DMS114 treated with DMSO at 0.1 percent for 48 hours (cell line): ENCODE data around the gene ZWINT.

Experiments
- DNase-seq: peaks from one replicate; lab custom pipeline; 2025; ENCODE audit not compliant: unreplicated experiment; lab: John Stamatoyannopoulos, UW

The ZWINT gene, protein sequence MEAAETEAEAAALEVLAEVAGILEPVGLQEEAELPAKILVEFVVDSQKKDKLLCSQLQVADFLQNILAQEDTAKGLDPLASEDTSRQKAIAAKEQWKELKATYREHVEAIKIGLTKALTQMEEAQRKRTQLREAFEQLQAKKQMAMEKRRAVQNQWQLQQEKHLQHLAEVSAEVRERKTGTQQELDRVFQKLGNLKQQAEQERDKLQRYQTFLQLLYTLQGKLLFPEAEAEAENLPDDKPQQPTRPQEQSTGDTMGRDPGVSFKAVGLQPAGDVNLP

DNA sequence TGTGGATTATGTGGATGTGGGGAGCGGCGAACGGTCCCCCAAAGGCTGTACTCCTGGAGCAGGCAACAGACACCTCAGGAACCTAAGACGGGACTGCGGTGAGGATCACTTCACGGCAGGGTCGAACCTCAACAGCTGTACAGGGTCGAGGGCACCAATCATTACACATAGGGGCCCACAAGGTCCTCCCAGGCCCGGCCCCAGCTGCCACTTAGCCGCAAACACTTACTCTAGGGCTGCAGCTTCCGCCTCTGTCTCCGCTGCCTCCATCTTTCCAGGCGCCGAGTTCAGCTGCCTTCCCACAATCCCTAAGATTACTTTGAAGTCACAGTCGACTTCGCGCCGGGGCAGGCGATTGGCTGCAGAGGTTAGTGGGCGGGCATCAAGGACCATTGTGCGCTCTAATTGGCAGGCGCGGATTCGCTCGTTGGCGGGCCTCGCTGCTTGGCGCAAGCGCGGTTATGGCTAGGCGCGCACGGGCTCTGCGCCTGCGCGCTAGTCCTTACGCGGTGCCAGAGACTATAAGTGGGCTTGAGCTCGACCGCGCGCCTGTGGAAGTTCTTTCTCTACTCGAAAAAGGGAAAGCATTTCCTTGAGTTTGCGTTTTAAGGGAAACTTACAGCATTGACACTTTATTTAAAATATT lies at the start of gene ZWINT:
Gene ZWINT, minus strand, starts transcription at position 293 of the 646 bp plus-strand sequence. Its CDS starts 23 bp downstream, at position 270.
- peak; percentile 97 for DNase-seq

DNA sequence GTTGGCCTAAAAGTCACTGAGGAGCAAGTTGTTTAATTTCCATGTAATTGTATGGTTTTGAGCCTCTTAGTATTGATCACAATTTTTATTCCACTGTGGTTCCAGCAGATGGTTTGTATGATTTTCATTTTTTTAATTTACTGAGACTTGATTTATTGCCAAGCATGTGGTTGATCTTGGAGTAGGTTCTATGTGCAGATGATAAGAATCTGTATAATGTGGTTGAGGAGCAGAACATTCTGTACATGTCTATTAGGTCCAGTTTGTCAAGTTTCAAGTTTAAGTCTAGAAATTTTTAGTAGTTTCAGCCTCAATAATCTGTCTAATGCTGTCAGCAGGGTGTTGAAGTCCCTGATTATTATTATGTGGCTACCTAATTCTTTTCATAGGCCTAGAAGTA lies 22.7 kb upstream of the ZWINT start:
- no peak for DNase-seq

DNA sequence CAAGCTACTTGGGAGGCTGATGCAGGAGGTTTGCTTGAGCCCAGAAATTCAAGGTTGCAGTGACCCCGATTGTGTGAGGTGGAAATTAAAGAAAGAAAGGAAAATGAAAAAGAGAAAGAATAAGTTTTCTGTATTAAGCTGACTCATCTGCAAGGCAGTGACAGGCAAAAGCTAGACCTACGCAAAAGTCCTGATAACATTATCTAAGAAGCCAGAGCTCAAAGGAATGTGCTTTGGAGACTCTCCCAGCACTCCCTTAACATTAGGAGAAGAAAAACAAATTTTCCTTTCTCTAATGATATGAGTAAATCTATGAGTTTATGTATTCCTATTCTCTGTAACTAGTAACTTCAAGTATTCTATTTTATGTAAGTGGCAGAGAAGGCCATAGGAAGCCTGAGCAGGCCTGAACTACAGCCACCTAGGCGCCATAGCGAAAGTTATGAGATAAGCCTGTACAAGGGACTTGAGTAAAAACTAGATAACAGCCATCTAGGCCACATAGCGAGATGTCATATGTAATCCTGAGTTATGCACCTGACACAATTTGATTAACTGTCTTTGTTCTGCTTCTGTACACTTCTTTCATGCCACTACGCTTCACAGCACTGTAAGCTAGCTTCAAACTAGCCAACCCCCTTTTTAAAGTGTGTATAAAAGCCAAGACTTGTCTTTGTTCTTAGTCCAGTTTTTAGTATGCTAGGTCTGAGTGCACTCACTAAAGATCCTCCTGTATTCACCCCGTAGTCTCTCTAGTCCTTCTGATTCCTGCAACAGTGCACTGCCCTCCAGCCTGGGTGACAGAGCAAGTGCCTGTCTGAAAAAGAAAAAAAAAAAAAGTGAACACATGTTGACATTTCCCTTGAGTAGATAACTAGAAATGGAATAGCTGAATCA lies 9.4 kb upstream of the ZWINT start:
- DNase-seq = no peak

DNA sequence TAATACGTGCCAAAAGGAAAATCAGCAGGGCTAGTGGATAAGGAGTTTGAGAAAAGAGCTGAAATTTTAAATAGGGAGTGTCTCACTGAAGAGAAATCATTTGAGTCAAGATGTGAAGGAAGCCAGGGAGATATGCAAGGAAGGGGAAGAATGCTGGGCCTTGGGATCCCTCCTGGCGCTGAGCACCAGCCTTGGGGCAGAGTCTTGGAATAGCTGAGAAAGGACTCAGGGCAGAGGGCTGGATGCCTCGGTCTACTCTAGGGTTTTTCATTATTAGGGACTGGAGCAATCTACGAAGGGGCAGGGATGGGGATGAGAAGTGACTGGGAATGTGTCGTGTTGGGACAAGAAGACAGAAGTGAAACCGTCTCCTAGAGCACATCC lies 484 bp downstream of the ZWINT start:
- DNase-seq = no peak

DNA sequence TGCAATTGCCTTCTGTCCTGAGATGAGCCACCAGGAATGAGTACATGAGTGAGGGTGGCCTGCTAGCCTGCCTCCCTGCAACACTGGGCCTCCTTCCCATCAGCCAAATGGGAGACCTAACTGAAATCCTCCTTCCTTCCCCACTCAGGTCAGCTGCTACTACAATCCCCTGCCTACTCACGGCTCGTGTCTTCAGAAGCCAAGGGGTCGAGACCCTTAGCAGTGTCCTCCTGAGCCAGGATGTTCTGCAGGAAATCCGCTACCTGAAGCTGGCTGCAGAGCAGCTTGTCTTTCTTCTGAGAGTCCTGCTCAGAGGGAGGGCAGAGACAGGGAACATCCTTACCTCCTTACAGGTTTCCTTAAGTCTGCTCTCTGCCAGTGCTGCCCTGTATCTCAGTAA lies 1.2 kb downstream of the ZWINT start:
- DNase-seq = no peak

DNA sequence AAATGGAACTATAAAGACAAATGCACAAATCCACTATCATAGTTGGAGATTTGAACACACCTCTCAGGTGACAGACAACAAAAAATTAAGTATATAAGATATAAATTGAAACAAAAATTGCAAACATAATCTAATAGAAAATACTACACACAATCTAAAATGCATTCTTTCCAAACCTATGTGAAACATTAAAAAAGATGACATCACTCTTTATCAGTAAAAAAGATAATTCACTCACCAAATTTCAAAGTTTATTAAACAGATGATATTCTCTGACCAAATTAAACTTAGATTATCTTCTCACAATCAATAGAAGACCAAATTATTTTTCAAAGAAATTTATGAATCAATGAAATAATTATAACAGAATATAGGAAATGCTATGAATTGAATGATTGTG lies 4.0 kb downstream of the ZWINT start:
- DNase-seq = no peak

DNA sequence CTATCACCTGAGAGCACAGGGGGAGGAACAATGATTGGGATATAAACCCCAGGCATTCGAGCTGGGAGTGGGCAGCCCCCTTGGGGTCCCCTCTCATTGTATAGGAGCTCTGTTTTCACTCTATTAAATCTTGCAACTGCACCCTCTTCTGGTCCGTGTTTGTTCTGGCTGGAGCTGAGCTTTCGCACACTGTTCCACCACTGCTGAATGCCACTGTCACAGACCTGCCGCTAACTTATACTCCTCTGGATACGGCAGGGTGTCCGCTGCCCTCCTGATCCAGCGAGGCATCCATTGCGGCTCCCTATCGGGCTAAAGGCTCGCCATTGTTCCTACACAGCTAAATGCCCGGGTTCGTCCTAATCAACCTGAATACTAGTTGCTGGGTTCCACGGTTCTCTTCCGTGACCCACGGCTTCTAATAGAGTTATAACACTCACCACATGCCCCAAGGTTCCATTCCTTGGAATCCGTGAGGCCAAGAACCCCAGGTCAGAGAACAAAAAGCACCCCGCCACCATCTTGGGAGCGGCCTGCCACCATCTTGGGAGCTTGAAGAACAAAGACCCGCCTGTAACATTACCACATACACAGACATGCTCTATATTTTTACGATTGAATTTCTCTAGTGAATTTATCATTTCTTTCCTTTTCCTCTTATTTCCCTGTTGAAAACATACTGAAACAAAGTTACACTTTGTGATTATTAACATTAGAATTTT lies 9.0 kb downstream of the ZWINT start:
- DNase-seq = no peak

DNA sequence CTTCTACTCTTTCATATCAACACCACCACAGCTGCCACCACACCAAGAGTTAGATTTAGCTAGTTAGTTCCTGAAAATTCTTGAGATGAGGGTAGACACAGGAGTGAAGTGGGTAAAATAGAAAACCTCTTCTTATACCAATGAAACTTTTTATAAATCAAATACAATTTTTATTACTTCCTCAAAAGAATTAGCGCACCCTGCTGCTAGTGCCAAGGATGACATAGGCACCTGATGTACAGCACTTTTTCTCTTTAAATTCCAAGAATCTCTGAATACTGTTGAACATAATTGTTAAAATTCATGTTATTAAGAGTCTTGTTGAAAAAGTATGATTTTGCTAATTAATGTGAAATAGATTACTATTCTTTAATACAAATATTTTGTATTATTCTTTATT lies 11.4 kb downstream of the ZWINT start:
- DNase-seq = no peak

DNA sequence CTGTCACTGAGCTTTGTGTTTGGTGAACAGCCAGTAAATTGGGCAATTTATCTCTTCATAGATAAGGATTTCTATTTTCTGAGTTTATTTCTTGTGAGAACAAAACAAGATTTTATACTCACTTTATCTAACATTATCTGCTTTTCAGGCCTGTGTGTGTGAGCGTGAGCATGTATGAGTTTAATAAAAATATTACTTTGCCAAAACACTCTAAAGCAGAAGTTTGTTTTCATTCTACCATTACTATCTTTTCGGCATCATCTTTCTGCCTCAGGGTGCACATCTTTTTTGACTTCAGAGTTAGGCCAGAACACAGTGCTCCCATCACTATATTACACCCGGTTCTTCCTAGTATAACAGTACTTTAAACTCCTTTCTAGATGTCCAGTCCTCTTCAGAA lies 13.0 kb downstream of the ZWINT start:
- no peak for DNase-seq

DNA sequence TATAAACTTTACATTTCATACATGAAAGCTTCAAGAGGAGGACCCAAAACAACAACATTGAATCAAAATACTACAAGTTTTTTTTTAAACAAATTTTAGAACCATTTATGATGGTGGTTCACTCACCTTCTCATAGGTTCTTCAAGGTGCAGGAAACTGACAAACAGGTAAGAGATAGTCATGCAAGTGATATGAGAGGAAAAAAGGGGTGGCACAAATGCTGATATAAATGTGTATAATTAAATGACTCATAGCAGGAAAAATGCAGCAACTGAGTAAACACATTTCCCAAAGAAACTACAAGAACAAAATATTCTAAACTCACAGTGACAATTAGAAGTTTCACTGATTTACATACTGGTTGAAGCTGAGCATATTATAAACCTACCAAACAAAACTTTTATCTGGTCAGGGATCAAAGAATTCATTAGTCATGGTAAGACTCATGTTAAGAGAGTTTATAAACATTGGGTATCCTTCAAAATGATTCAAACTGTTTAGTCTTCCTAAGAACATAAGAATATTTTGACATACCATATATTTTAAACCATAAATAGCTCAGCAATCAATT lies 14.1 kb downstream of the ZWINT start:
- DNase-seq = no peak

DNA sequence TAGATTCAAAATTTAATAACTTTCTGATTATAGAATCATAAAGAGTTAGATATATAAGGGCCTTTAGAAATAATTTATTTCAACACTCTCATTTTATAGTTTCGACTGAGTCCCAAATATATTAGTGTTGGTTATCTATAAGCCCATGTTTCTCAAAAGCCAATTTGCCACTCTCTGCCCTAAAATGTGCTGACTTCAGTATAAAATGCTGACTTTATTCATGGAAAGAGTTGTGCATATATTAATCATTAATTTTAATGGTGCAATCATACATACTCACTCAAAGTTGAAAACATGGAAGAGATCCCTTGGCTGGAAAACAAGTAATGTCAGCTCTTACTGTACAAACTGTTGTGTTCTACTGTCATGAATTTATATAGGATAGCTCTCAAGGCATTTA lies 19.4 kb downstream of the ZWINT start:
- DNase-seq = no peak

DNA sequence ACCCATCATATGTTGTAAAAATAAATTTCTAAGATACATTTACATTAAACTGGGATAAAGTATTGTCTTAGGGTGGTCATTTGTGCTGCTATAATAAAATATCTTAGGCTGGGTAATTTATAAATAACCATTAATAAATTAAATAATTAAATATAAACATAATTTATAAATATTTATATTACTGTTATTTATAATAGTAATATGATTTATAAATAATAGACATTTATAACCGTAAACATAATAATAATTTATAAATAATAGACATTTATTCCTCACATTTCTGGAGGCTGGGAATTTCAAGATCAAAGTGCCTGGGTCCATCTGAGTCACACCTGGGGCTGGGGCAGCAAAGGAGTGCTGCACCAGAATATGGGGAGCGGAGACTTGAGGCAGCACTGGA lies 31.1 kb downstream of the ZWINT start:
- DNase-seq = no peak

DNA sequence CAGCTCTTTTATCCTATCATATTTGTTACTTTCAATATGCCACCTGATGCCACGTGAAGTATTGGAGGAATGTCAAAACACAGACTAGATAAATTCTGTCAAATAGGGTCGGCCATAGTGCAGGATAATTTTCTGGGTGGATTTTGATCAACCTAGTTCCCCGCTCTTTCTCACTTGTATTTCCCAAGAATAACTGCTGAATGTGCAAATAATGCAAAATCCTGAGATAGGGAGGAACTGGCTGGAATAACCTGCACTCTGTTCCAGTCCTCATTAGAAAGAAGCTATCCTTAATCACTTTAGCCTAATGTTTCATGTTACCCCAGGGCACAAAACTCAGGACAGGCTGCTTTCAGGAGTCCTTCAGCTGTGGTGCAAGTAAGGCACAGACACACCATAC lies 33.9 kb downstream of the ZWINT start:
- DNase-seq = no peak

DNA sequence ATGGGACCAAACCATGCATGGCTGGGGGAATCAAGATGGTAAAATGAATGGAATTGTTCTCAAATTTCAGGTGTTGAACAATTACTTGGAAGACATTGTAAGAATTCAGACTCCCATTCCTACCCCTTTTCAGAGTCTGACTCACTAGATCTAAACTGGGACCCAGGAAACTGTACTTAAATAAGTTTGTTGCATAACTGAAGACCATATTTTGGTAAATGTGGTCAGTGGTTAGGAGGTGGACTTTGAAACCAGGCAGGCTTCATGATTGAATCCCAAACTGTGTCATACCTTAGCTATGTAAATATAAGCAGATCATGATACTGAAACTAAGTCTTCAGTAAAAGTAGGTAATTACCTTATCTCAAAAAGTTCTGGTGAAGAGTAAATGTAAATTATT lies 41.7 kb downstream of the ZWINT start:
- DNase-seq = no peak

DNA sequence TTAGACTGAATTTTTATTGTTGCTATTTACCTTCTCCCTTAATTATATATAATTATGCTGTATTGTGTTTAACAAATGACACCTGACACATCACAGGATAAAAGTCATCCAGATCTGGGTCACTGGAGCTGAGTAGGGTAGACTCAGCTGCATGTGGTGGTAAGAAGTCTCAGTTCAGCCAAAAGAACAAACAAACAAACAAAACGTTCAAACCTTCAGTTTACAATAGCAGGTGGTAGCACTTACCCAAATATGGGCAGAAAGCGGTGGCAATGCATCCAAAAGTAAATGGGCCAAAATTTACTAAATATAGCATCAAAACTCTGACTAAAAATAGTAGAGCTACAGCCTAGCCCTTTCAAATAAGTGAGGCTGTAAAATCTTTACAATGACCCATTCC lies 42.2 kb downstream of the ZWINT start:
- DNase-seq = no peak

DNA sequence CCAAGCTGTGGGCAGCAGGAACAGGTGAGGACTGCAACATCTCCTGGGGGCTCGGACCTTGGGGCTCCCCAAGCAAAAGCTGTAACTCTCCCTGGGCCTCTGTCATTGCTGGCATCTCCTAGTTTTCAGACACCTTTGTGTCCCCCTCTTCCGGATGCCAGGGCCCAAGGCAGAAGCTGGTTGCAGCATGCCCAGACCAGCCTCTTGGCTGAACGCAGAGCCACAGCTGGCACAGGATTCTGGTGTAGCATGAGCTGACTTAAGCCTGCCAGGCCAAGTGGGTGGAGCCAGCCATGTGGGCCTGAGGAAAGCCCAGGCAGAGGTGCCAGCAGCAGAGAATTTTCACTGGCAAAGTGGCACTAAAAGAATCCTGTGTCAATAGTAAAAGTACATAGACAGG lies 43.5 kb downstream of the ZWINT start:
- DNase-seq = no peak

DNA sequence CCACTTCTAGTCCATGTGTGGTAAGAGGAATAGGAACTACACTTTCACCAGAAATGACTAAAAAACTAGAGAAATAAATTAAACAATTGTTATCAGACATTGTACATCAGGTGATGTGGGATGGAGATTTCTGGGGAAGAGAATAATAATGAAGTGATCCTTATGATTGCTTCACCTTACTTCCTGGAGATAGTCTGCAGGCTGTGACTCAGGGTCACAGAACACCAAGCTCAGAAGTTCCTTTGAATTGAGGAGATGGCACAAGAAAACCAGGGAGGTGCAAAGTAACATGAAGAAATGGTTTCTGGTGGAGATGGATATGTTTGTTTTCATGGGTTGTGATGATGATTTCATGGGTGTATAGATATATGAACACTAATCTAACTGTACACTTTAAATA lies 44.5 kb downstream of the ZWINT start:
- no peak for DNase-seq
